ENCODE measurements around the gene MRPL43. TPM values are rescaled to one million over a fixed set of nuclear protein-coding genes. Genes with fewer than 3 reads are reported as not detected.

The MRPL43 gene
- total and polyA plus RNA-seq, 3 experiments from 2014 or later, result 62.5 to 129 (median 62.8) TPM

DNA sequence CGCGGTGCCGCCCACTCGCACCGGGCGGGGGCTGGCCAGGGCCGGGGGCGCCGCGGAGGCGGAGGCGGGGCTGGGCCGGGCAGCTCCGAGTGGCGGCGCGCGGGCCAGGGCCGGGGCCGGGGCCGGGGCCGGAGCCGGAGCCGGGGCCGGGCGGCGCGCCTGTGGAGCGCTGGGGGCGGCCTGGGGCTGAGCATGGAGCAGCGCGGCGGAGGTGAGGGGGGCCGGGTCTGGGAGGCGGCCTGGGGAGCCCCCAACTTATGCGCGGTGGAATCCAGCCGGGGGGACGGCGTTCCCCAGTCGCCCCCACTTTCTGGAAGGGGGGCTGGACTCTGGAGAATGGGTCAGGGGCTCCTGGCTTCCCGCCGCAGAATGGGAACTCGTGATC, 12.4 kb upstream of the MRPL43 start, which contains the start of gene LZTS2:
LZTS2 (plus strand) TSS at position 67 of the 385 bp plus-strand sequence. CDS start 2,731 bp downstream, outside the sequence.
- Mint-ChIP-seq H3K9me3 (no peaks in the 10 kb centered on the region), H3K27ac (peak within 1 kb of the TSS; percentile 80 to 94 (median 92)), H3K4me1 (peaks cover 21 to 35% (median 23%) of the 10 kb centered on the region in 3 donors), H3K36me3 (peaks cover 0 to 21% (median 0%) of the 10 kb centered on the region in 3 donors), H3K27me3 (no peaks in the 10 kb centered on the region), H3K4me3 (peak within 1 kb of the TSS; percentile 85 to 99 (median 89))
- ChIA-PET CTCF (interaction anchor here (0.8 to 6.5 kb wide), 10 partner anchors 10 to 93 kb away, joined by 3 to 98 read pairs (median 4); partner anchors contain the start of genes MRPL43 and TWNK), POLR2A (interaction anchor here (1.1 kb wide), 1 partner anchor 15 kb away, joined by 3 read pairs; no protein-coding TSS in a partner anchor)
- Histone ChIP-seq H3K27me3 (ENCODE audit: insufficient read depth, low read length, poor library complexity, severe bottlenecking) (no peaks in the 10 kb centered on the region), H3K4me3 (ENCODE audit: low read length) (peak within 1 kb of the TSS; percentile 72), H3K4me1 (ENCODE audit: insufficient read depth, low read length) (peaks cover 24% of the 10 kb centered on the region), H3K27ac (ENCODE audit: low read depth, low read length) (peak within 1 kb of the TSS; percentile 78), H3K9me3 (ENCODE audit: low read length) (no peaks in the 10 kb centered on the region), H3K36me3 (ENCODE audit: insufficient read depth, low read length) (no peaks in the 10 kb centered on the region)
- DNase-seq, result no peak

DNA sequence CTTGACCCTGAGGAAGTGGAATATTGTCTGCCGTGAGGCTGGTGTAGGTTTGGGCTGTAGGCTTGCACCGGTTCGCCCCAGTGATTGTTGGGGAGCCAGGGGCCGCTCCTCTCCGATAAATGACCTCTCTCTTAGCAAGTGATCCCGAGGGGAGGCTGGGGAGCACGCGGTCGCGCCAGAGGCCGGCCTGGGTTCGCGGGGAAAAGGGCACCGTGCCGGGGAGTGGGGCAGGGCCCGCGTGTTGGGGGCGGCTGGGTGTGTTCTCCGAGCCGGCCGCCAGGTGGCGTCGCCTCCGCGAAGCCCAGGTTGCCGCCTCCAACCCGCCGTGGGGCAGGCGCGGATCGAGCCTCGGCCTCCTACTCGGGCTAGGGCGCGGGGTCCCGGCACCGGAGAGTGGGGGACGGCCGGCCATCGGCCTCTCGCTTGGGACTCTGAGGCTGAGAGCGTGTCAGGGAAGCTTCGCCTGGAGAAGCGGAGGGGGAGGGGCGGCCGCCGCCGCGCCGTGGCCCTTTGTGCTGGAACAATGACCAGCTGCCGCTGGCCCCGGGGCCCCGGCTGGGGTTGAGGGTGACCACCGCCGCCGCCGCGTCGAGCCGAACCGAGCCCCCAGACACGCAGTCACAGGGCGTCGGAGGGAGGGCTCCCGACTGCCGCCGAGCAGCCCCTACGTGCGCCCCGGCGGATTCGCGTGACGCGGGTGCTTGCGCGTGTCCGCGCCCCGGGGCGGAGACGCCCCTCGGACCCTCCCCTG, 11.9 kb upstream of the MRPL43 start:
- Mint-ChIP-seq H3K27ac (peak overlapping the region; percentile 72 to 94 (median 91)), H3K4me3 (peak overlapping the region; percentile 85 to 99 (median 89)), H3K36me3 (peaks cover 0 to 27% (median 0%) of the 10 kb centered on the region in 3 donors), H3K27me3 (no peaks in the 10 kb centered on the region), H3K4me1 (peaks cover 21 to 35% (median 23%) of the 10 kb centered on the region in 3 donors), H3K9me3 (no peaks in the 10 kb centered on the region)
- no peaks in the 10 kb centered on the region for H3K36me3 ChIP-seq (ENCODE audit: insufficient read depth, low read length)
- peaks cover 24% of the 10 kb centered on the region for H3K4me1 ChIP-seq (ENCODE audit: insufficient read depth, low read length)
- H3K4me3 ChIP-seq (ENCODE audit: low read length), result peak overlapping the region; percentile 72
- H3K9me3 ChIP-seq (ENCODE audit: low read length), result no peaks in the 10 kb centered on the region
- peak overlapping the region; percentile 78 for H3K27ac ChIP-seq (ENCODE audit: low read depth, low read length)
- ChIA-PET POLR2A (interaction anchor here (0.8 to 1.1 kb wide), 2 partner anchors 14 to 33 kb away, joined by 3 to 5 read pairs; no protein-coding TSS in a partner anchor), CTCF (interaction anchor here (0.8 to 6.5 kb wide), 10 partner anchors 10 to 58 kb away, joined by 3 to 98 read pairs (median 6); partner anchors contain the start of genes MRPL43 and TWNK)
- peak; percentile 71 to 84 (median 78) for DNase-seq
- no peaks in the 10 kb centered on the region for H3K27me3 ChIP-seq (ENCODE audit: insufficient read depth, low read length, poor library complexity, severe bottlenecking)

DNA sequence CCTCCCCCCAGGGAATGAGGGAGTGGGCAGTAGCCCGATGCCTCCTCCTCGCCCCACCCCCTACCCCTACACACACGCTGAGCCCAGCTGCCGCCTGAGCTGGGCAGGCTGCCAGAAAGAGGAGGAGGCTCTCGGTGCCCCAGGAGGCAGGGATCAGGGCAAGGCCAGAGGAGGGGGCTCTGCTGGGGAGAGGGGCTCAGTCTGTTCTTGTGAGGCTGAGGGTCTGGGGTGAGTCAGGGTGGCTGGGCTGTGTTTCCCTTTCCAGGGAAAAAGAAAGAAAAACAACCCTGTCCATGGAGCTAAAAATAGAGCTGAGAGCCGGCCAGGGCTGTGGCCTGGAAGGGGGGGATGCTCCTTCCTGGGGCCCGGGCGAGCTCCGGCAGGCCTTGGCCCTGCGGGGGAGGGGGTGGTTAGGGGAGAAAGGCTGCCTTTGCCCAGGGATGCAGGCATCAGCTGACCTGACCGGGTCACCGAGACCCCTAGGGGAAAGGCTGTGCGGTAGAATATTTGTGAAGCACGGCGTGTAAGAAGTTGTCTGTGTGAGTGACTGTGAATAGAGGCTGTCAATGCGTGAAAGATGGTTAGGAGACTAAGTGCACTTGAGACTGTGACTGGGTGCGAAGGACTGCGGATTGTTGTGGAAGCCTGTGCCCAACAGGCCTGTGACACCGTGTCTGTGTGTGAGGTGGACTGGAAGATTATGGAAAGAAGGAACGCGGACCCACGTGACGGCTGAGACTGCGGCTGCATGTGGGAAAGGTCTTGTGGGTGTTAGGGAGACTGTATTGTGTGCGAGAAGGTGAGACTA, 11.1 kb upstream of the MRPL43 start:
- peak; percentile 54 to 81 (median 56) for DNase-seq
- Histone ChIP-seq H3K4me3 (ENCODE audit: low read length) (peak overlapping the region; percentile 72), H3K36me3 (ENCODE audit: insufficient read depth, low read length) (no peaks in the 10 kb centered on the region), H3K4me1 (ENCODE audit: insufficient read depth, low read length) (peaks cover 24% of the 10 kb centered on the region), H3K27ac (ENCODE audit: low read depth, low read length) (peak overlapping the region; percentile 78), H3K9me3 (ENCODE audit: low read length) (no peaks in the 10 kb centered on the region), H3K27me3 (ENCODE audit: insufficient read depth, low read length, poor library complexity, severe bottlenecking) (no peaks in the 10 kb centered on the region)
- Mint-ChIP-seq H3K4me1 (peaks cover 21 to 35% (median 23%) of the 10 kb centered on the region in 3 donors), H3K9me3 (no peaks in the 10 kb centered on the region), H3K27me3 (no peaks in the 10 kb centered on the region), H3K4me3 (peak overlapping the region; percentile 85 to 99 (median 89)), H3K36me3 (peaks cover 0 to 32% (median 3%) of the 10 kb centered on the region in 3 donors), H3K27ac (peak overlapping the region; percentile 85 to 97 (median 92))
- CTCF ChIA-PET, result interaction anchor here (0.8 to 6.5 kb wide), 18 partner anchors 11 to 437 kb away, joined by 3 to 98 read pairs (median 6); partner anchors contain the start of genes MRPL43, PDZD7, SEMA4G and SFXN3
- POLR2A ChIA-PET, result interaction anchor here (0.8 to 1.9 kb wide), 4 partner anchors 10 to 52 kb away, joined by 3 to 10 read pairs (median 5); partner anchors contain the start of genes MRPL43 and TWNK

DNA sequence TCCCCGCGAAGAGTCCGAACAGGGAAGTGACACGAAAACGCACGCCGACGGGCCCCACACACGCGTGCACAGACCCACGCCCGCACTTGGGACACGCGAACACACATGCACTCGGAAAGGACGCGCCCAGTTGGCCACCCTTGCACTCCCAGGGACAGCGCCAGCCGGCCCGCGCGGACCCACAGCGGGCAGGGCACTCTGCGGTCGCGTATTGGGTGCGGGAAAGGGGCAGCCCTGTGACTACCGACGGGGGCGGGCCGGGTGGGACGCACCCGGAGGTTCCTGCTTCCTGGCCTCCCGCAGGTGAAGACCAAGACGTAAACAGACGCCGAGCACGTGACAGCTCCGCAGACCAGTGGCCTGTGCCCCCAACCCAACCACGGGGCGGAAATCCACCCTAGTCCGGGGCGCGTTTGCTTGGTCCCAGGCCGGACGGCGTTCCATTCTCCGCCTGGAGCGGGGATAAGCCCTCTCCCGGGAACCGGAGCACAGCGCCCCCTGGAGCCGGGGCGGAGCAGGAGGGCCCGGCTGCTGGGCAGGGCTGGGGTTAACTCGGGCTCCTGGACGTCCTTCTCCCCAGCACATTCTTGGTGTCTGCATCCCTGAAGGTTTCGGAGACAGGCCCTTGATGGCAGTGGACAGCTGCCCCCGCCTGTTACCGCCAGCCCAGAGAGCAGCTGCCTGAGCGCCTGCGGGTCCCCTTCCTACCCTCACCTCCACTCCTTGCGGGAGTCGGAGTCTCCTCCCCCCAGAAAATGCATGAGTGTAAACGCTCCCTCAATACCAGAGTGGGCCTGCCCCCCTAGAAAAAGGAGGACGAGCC, 10.3 kb upstream of the MRPL43 start:
- H3K36me3 ChIP-seq (ENCODE audit: insufficient read depth, low read length), result no peaks in the 10 kb centered on the region
- peak overlapping the region; percentile 78 for H3K27ac ChIP-seq (ENCODE audit: low read depth, low read length)
- no peaks in the 10 kb centered on the region for H3K9me3 Mint-ChIP-seq
- DNase-seq, result peak; percentile 69 to 79 (median 73)
- no peaks in the 10 kb centered on the region for H3K27me3 ChIP-seq (ENCODE audit: insufficient read depth, low read length, poor library complexity, severe bottlenecking)
- no peaks in the 10 kb centered on the region for H3K27me3 Mint-ChIP-seq
- ChIA-PET POLR2A (interaction anchor here (0.7 to 1.9 kb wide), 5 partner anchors 9 to 53 kb away, joined by 3 to 10 read pairs (median 3); partner anchors contain the start of genes MRPL43 and TWNK), CTCF (interaction anchor here (0.6 to 6.5 kb wide), 21 partner anchors 10 to 462 kb away, joined by 3 to 98 read pairs (median 6); partner anchors contain the start of genes HIF1AN, MRPL43, PDZD7 and SEMA4G)
- H3K9me3 ChIP-seq (ENCODE audit: low read length), result no peaks in the 10 kb centered on the region
- H3K4me3 Mint-ChIP-seq, result peak overlapping the region; percentile 85 to 99 (median 89)
- H3K4me3 ChIP-seq (ENCODE audit: low read length), result peak overlapping the region; percentile 72
- H3K36me3 Mint-ChIP-seq, result peaks cover 0 to 33% (median 3%) of the 10 kb centered on the region in 3 donors
- peaks cover 21 to 35% (median 23%) of the 10 kb centered on the region in 3 donors for H3K4me1 Mint-ChIP-seq
- H3K27ac Mint-ChIP-seq, result peak overlapping the region; percentile 86 to 97 (median 91)
- peaks cover 24% of the 10 kb centered on the region for H3K4me1 ChIP-seq (ENCODE audit: insufficient read depth, low read length)

DNA sequence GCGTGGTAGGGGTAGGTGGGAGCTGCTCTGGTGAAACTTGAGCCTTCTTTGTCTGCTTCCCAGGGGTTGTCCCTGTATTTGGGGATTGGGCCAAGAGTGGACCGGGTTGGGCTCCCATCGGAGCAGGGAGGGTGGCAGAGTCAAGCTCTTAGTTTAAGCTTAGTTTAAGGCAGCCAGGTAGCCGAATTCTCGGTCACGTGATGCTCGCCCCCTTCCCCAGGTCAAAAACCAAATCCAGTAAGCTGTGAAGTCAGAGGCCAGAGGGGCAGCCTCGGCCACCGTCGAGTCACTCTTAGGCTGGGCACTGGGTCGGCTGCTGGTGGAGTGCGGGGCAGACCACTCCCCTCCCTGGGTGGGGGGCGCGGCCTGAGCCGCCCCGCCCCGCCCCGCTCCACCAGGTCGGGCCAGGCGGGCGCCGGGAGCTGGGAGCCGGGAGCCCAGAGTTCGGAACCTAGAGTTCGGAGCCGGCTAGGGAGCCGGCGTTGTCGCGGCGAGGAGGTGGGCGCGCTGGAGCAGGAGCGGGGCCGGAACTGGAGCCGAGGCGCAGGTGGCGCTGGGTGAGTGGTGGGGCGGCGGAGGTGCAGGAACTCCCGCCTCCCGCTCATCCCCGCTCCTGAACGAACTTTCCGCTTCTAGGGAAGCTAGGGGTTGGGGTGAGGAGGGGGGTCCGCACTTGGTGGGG, 9.5 kb upstream of the MRPL43 start:
- H3K4me3 ChIP-seq (ENCODE audit: low read length), result peak overlapping the region; percentile 72
- no peaks in the 10 kb centered on the region for H3K36me3 ChIP-seq (ENCODE audit: insufficient read depth, low read length)
- peaks cover 24% of the 10 kb centered on the region for H3K4me1 ChIP-seq (ENCODE audit: insufficient read depth, low read length)
- ChIA-PET CTCF (interaction anchor here (0.6 to 6.5 kb wide), 16 partner anchors 9 to 461 kb away, joined by 3 to 98 read pairs (median 8); partner anchors contain the start of genes HIF1AN, MRPL43, PDZD7 and SEMA4G), POLR2A (interaction anchor here (0.6 to 1.9 kb wide), 5 partner anchors 8 to 134 kb away, joined by 3 to 10 read pairs (median 4); partner anchors contain the start of genes MRPL43, TLX1 and TWNK)
- peak overlapping the region; percentile 85 to 99 (median 89) for H3K4me3 Mint-ChIP-seq
- no peaks in the 10 kb centered on the region for H3K9me3 ChIP-seq (ENCODE audit: low read length)
- no peaks in the 10 kb centered on the region for H3K27me3 Mint-ChIP-seq
- peak overlapping the region; percentile 78 for H3K27ac ChIP-seq (ENCODE audit: low read depth, low read length)
- peaks cover 21 to 35% (median 23%) of the 10 kb centered on the region in 3 donors for H3K4me1 Mint-ChIP-seq
- DNase-seq, result peak in 3 of 5 donors; percentile 30 to 51 (median 42)
- H3K27me3 ChIP-seq (ENCODE audit: insufficient read depth, low read length, poor library complexity, severe bottlenecking), result no peaks in the 10 kb centered on the region
- no peaks in the 10 kb centered on the region for H3K9me3 Mint-ChIP-seq
- peaks cover 0 to 35% (median 3%) of the 10 kb centered on the region in 3 donors for H3K36me3 Mint-ChIP-seq
- peak overlapping the region; percentile 88 to 97 (median 92) for H3K27ac Mint-ChIP-seq

DNA sequence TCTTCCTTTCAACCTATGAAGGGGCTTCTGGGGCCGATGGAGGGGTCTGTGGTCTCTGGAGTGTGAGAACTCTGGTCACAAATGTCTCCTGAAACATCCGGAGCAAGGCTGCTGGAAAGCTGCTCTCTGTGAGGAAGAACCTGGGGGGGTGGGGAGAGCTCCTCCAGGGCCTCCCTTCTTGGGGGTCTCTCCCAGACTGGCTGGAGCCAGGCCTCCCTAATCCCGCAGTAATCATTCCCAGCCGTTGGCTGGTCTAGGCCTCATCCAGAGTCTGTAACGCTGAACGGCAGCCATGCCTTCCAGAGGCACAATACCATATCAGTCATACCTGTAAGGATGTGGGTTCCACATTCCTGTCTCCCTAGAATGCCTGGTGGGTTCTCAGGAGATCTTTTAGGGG, 7.9 kb upstream of the MRPL43 start:
- Histone ChIP-seq H3K9me3 (ENCODE audit: low read length) (no peaks in the 10 kb centered on the region), H3K4me3 (ENCODE audit: low read length) (no peak overlapping the region), H3K27ac (ENCODE audit: low read depth, low read length) (no peak overlapping the region), H3K36me3 (ENCODE audit: insufficient read depth, low read length) (peaks cover 13% of the 10 kb centered on the region), H3K27me3 (ENCODE audit: insufficient read depth, low read length, poor library complexity, severe bottlenecking) (no peaks in the 10 kb centered on the region), H3K4me1 (ENCODE audit: insufficient read depth, low read length) (peaks cover 21% of the 10 kb centered on the region)
- ChIA-PET POLR2A (no interaction called here), CTCF (interaction anchor here (6.5 kb wide), 1 partner anchor 22 kb away, joined by 98 read pairs; no protein-coding TSS in a partner anchor)
- Mint-ChIP-seq H3K4me3 (peak overlapping the region in 6 of 7 donors; percentile 59 to 99 (median 80)), H3K9me3 (no peaks in the 10 kb centered on the region), H3K27ac (peak overlapping the region in 5 of 8 donors; percentile 11 to 69 (median 33)), H3K36me3 (peaks cover 11 to 47% (median 11%) of the 10 kb centered on the region in 3 donors), H3K4me1 (peaks cover 23 to 35% (median 24%) of the 10 kb centered on the region in 3 donors), H3K27me3 (no peaks in the 10 kb centered on the region)
- DNase-seq, result no peak

Measured in CD8-positive, alpha-beta memory T cell (primary cell).